B cell (primary cell): ENCODE data around the gene FAM83G. TPM values are rescaled to one million over a fixed set of nuclear protein-coding genes. Genes with fewer than 3 reads are reported as not detected.

Experiments
- ATAC-seq: fragments of 200-7000 bp; cut with Tn5 transposase; one replicate; pipeline ENCODE4 v1.10.0; 2021; ENCODE audit warnings: low read depth, mild to moderate bottlenecking, moderate number of reproducible peaks, moderate library complexity
- CTCF ChIA-PET: fragments of 350-600 bp; sonication (Branson Sonifier 250); formaldehyde crosslinking; loops from one replicate; lab custom pipeline; 2021; ENCODE audit warnings: antibody characterized with exemption, inconsistent platforms; lab: Charles Lee
- POLR2A ChIA-PET: fragments of 350-600 bp; sonication (Branson Sonifier 250); formaldehyde crosslinking; loops from one replicate; lab custom pipeline; 2021; ENCODE audit warnings: antibody characterized with exemption; lab: Charles Lee
- DNase-seq: peaks from one replicate; pipeline ENCODE4 v3.0.0; 2013
- H2AFZ ChIP-seq: 2 replicates; pipeline ENCODE4 v1.6.1; 2012; ENCODE audit warnings: mild to moderate bottlenecking, low read depth, low read length; ENCODE audit not compliant: insufficient read depth, poor library complexity, severe bottlenecking
- H3K27ac ChIP-seq, 2 donors: 1 replicate in 1 of 2; 2 replicates in 1 of 2; pipeline ENCODE4 v1.5.1; 2012 to 2013; ENCODE audit warnings: low read length in 2 of 2, mild to moderate bottlenecking in 2 of 2, moderate library complexity in 1 of 2
- H3K27me3 ChIP-seq, 4 experiments: fragments of 200-600 bp in 1 of 4; sonication (generic) in 1 of 4; replicated peaks in 1 of 4; 1 replicate in 2 of 4; 2 replicates in 2 of 4; pipeline versions ENCODE4 v1.6.1 to v1.7.0; 2013 to 2016; ENCODE audit warnings: low read length in 3 of 4, mild to moderate bottlenecking in 2 of 4, mixed read lengths in 1 of 4, moderate library complexity in 1 of 4; ENCODE audit not compliant: insufficient read depth in 4 of 4, control insufficient read depth in 3 of 4; ENCODE audit errors: control extremely low read depth in 1 of 4
- H3K36me3 ChIP-seq, 2 experiments: replicated peaks in 1 of 2; 1 replicate in 1 of 2; 2 replicates in 1 of 2; pipeline versions ENCODE4 v1.6.1 to v1.7.1; 2013; ENCODE audit warnings: low read length in 1 of 2; ENCODE audit not compliant: insufficient read depth in 2 of 2, control insufficient read depth in 1 of 2; ENCODE audit errors: control extremely low read depth in 1 of 2, extremely low read depth in 1 of 2
- H3K4me1 ChIP-seq, 2 donors: fragments of 200-600 bp in 1 of 2; sonication (generic) in 1 of 2; 1 replicate in 1 of 2; 2 replicates in 1 of 2; pipeline versions ENCODE4 v1.5.1 to v1.6.1; 2013 to 2017; ENCODE audit warnings: low read length in 2 of 2; ENCODE audit not compliant: control insufficient read depth in 2 of 2, insufficient read depth in 2 of 2
- H3K4me2 ChIP-seq: replicated peaks from 2 replicates; pipeline ENCODE3; 2012; ENCODE audit warnings: mild to moderate bottlenecking, low read depth, low read length; ENCODE audit not compliant: poor library complexity, severe bottlenecking
- H3K4me3 ChIP-seq, 5 experiments: fragments of 200-600 bp in 1 of 5; sonication (generic) in 1 of 5; 1 replicate in 3 of 5; 2 replicates in 2 of 5; pipeline versions ENCODE4 v1.5.1 to v1.7.0; 2011 to 2016; ENCODE audit warnings: low read length in 4 of 5, mild to moderate bottlenecking in 4 of 5, low read depth in 2 of 5, control low read depth in 1 of 5, moderate library complexity in 1 of 5; ENCODE audit not compliant: insufficient read depth in 1 of 5; ENCODE audit errors: control extremely low read depth in 1 of 5, extremely low read depth in 1 of 5
- H3K79me2 ChIP-seq: fragments of 200-600 bp; sonication (generic); one replicate; pipeline ENCODE4 v1.6.0; 2016; ENCODE audit warnings: low read length; ENCODE audit not compliant: control insufficient read depth, insufficient read depth
- H3K9ac ChIP-seq: fragments of 200-600 bp; sonication (generic); 2 replicates; pipeline ENCODE4 v1.6.1; 2017; ENCODE audit warnings: mild to moderate bottlenecking, low read length, moderate library complexity
- H3K9me3 ChIP-seq, 3 donors: one replicate each; pipeline versions ENCODE4 v1.6.1 to v1.7.1; 2013; ENCODE audit warnings: low read length in 2 of 3; ENCODE audit not compliant: control insufficient read depth in 2 of 3, insufficient read depth in 1 of 3; ENCODE audit errors: control extremely low read depth in 1 of 3
- H4K20me1 ChIP-seq: 2 replicates; pipeline ENCODE4 v1.6.0; 2012; ENCODE audit warnings: mild to moderate bottlenecking, low read length; ENCODE audit not compliant: insufficient read depth, control insufficient read depth, poor library complexity, severe bottlenecking
- H3K27ac Mint-ChIP-seq: one replicate; pipeline ENCODE4 v1.8.0; 2021; ENCODE audit warnings: mixed read lengths
- H3K27me3 Mint-ChIP-seq: one replicate; pipeline ENCODE4 v1.8.0; 2021; ENCODE audit warnings: mixed read lengths
- H3K4me1 Mint-ChIP-seq: one replicate; pipeline ENCODE4 v1.8.0; 2021; ENCODE audit warnings: mixed read lengths
- H3K4me3 Mint-ChIP-seq: one replicate; pipeline ENCODE4 v1.8.0; 2021; ENCODE audit warnings: mixed read lengths
- H3K9me3 Mint-ChIP-seq: one replicate; pipeline ENCODE4 v1.8.0; 2022; ENCODE audit warnings: mixed read lengths; ENCODE audit not compliant: insufficient read depth
- CTCF ChIP-seq: fragments of 200-600 bp; IDR thresholded peaks from one replicate; pipeline ENCODE4 v1.8.0; 2022; ENCODE audit warnings: antibody characterized with exemption, mild to moderate bottlenecking
- EZH2 ChIP-seq: IDR thresholded peaks from 2 replicates; pipeline ENCODE4 v1.6.1; 2012; ENCODE audit warnings: borderline replicate concordance, low read depth, mild to moderate bottlenecking, moderate library complexity, low read length; ENCODE audit not compliant: insufficient read depth, poor library complexity, severe bottlenecking
- WGBS: methylation state at CpG from one replicate; pipeline ENCODE4 v1.1.5; 2013; ENCODE audit warnings: missing lambda C conversion rate; ENCODE audit not compliant: insufficient coverage; 5-methylcytosine and 5-hydroxymethylcytosine counted together
- intact Hi-C: fragments of 100-400 bp; cut with micrococcal nuclease; formaldehyde crosslinking; loops from one replicate; pipeline ENCODE4 v1.10.0; 2022
- polyA plus RNA-seq: library from polyadenylated mRNA; depleted of rRNA; stranded (reverse); fragments of >200 nt; gene quantifications from 2 replicates; pipeline ENCODE4 v1.2.3, GENCODE V29; 2012
- total RNA-seq, 2 donors: library from RNA; stranded (reverse); fragments of 120-200 nt in 1 of 2; gene quantifications; 1 replicate in 1 of 2; 2 replicates in 1 of 2; pipeline versions ENCODE4 v1.2.3 to v1.2.4, GENCODE V29; 2013 to 2022

FAM83G gene
- total and polyA plus RNA-seq, 2 donors (not counting 1 experiment from before 2014, with no cell fraction given), result 4.7 to 14.3 TPM

GRCh38 chr17:18970582-18971480 is 33.7 kb downstream of the FAM83G start:
- Histone ChIP-seq H3K79me2 (no peaks in the 10 kb centered on the region), H3K4me1 (no peaks in the 10 kb centered on the region), H4K20me1 (no peaks in the 10 kb centered on the region), H2AFZ (no peak overlapping the region), H3K9ac (no peak overlapping the region), H3K9me3 (no peaks in the 10 kb centered on the region), H3K36me3 (peaks cover 0 to 13% of the 10 kb centered on the region in 2 experiments), H3K4me2 (no peak overlapping the region), H3K27me3 (no peaks in the 10 kb centered on the region), H3K4me3 (no peak overlapping the region), H3K27ac (no peak overlapping the region)
- intact Hi-C loops, result no loop called here
- H3K27ac Mint-ChIP-seq, result no peak overlapping the region
- POLR2A ChIA-PET, result no interaction called here
- no peak overlapping the region for H3K4me3 Mint-ChIP-seq
- TF ChIP-seq EZH2 (no peak), CTCF (no peak)
- 93% methylated on average over 24 of the region's 28 CpGs for WGBS
- no peaks in the 10 kb centered on the region for H3K9me3 Mint-ChIP-seq
- H3K27me3 Mint-ChIP-seq, result no peaks in the 10 kb centered on the region
- ATAC-seq (no peak), DNase-seq (no peak)
- H3K4me1 Mint-ChIP-seq, result no peaks in the 10 kb centered on the region
- CTCF ChIA-PET, result interaction anchor here (1.5 to 2.3 kb wide), 2 partner anchors 10 kb away, joined by 7 to 9 read pairs; no protein-coding TSS in a partner anchor
